SK-N-SH (cell line): ENCODE data around the gene NAGA. TPM values are rescaled to one million over a fixed set of nuclear protein-coding genes. Genes with fewer than 3 reads are reported as not detected.

Experiments used
- CTCF ChIA-PET: fragments of 300-600, 350-600 bp; formaldehyde crosslinking; extraction: SDS; loops from one replicate; lab custom pipeline; 2021; lab: Yijun Ruan, JAX
- POLR2A ChIA-PET: fragments of 350-600 bp; sonication (Branson Sonifier 250); formaldehyde crosslinking; extraction: SDS; loops from one replicate; lab custom pipeline; 2020; ENCODE audit warnings: antibody characterized with exemption, inconsistent platforms; lab: Yijun Ruan, JAX
- DNase-seq: peaks from one replicate; pipeline ENCODE4 v3.0.0; 2012
- H2AFZ ChIP-seq: fragments of 200-600 bp; sonication (generic); 2 replicates; pipeline ENCODE4 v1.8.1; 2016; ENCODE audit warnings: antibody characterized with exemption, mild to moderate bottlenecking, low read depth
- H3F3A ChIP-seq: fragments of 200-600 bp; sonication (generic); replicated peaks from 2 replicates; pipeline ENCODE3; 2016; ENCODE audit warnings: antibody characterized with exemption, mild to moderate bottlenecking; ENCODE audit not compliant: insufficient read depth
- H3K27ac ChIP-seq, 2 experiments: fragments of 200-500 bp in 1 of 2; fragments of 200-600 bp in 1 of 2; sonication (Bioruptor generic) in 1 of 2; sonication (generic), shearing (Covaris generic) in 1 of 2; 2 replicates each; pipeline versions ENCODE4 v1.5.1 to v1.6.1; 2014 to 2016; ENCODE audit warnings: low read depth in 2 of 2, inconsistent platforms in 1 of 2, low read length in 1 of 2, mild to moderate bottlenecking in 1 of 2, mixed read lengths in 1 of 2
- H3K27me3 ChIP-seq: fragments of 200-600 bp; sonication (generic), shearing (Covaris generic); 2 replicates; pipeline ENCODE4 v1.6.1; 2016; ENCODE audit warnings: mixed run types; ENCODE audit not compliant: insufficient read depth
- H3K36me3 ChIP-seq, 2 experiments: fragments of 200-500 bp in 1 of 2; fragments of 200-600 bp in 1 of 2; sonication (Bioruptor generic) in 1 of 2; sonication (generic) in 1 of 2; replicated peaks in 1 of 2; 2 replicates each; pipeline versions ENCODE3 to v1.5.1; 2014 to 2016; ENCODE audit warnings: low read length in 1 of 2, mild to moderate bottlenecking in 1 of 2; ENCODE audit not compliant: insufficient read depth in 2 of 2, control insufficient read depth in 1 of 2
- H3K4me1 ChIP-seq, 2 experiments: fragments of 200-500 bp in 1 of 2; fragments of 200-600 bp in 1 of 2; sonication (Bioruptor generic) in 1 of 2; sonication (generic), shearing (Covaris generic) in 1 of 2; 2 replicates each; pipeline versions ENCODE4 v1.5.1 to v1.6.1; 2014 to 2016; ENCODE audit warnings: low read depth in 1 of 2, low read length in 1 of 2, mixed run types in 1 of 2; ENCODE audit not compliant: insufficient read depth in 2 of 2, control insufficient read depth in 1 of 2
- H3K4me2 ChIP-seq: fragments of 200-600 bp; sonication (generic), shearing (Covaris generic); 2 replicates; pipeline ENCODE4 v1.6.1; 2017; ENCODE audit warnings: mixed run types
- H3K4me3 ChIP-seq, 2 experiments: fragments of 200-500 bp in 1 of 2; fragments of 200-600 bp in 1 of 2; sonication (Bioruptor generic) in 1 of 2; sonication (generic), shearing (Covaris generic) in 1 of 2; 2 replicates each; pipeline versions ENCODE4 v1.5.1 to v1.8.1; 2014 to 2016; ENCODE audit warnings: low read depth in 2 of 2, inconsistent platforms in 1 of 2, low read length in 1 of 2, mild to moderate bottlenecking in 1 of 2, mixed read lengths in 1 of 2, moderate library complexity in 1 of 2
- H3K79me2 ChIP-seq: fragments of 200-600 bp; sonication (generic); 2 replicates; pipeline ENCODE4 v1.8.1; 2017; ENCODE audit warnings: mild to moderate bottlenecking; ENCODE audit not compliant: insufficient read depth
- H3K9ac ChIP-seq: fragments of 200-600 bp; sonication (generic); 2 replicates; pipeline ENCODE4 v1.6.1; 2017; ENCODE audit warnings: mixed run types
- H3K9me2 ChIP-seq: fragments of 200-600 bp; sonication (generic); 2 replicates; pipeline ENCODE4 v1.6.1; 2017; ENCODE audit warnings: mixed run types
- H3K9me3 ChIP-seq: fragments of 200-600 bp; sonication (generic); 2 replicates; pipeline ENCODE4 v1.6.1; 2017; ENCODE audit warnings: mixed run types, mild to moderate bottlenecking, moderate library complexity
- H4K20me1 ChIP-seq: fragments of 200-600 bp; sonication (generic); 2 replicates; pipeline ENCODE4 v1.6.1; 2017; ENCODE audit warnings: mild to moderate bottlenecking, mixed run types; ENCODE audit not compliant: insufficient read depth
- CTCF ChIP-seq: fragments of 200-600 bp; sonication (generic); IDR thresholded peaks from 2 replicates; pipeline ENCODE4 v1.6.1; 2017; ENCODE audit warnings: antibody characterized with exemption, mild to moderate bottlenecking, moderate library complexity
- FOXJ3 ChIP-seq: sonication (generic); formaldehyde crosslinking; IDR thresholded peaks from 2 replicates; pipeline ENCODE4 v1.5.1; 2020; ENCODE audit warnings: mild to moderate bottlenecking, missing genetic modification reagents
- FOXM1 ChIP-seq: IDR thresholded peaks from 2 replicates; pipeline ENCODE4 v1.4.0; 2012; ENCODE audit warnings: low read depth, mild to moderate bottlenecking
- GABPA ChIP-seq: IDR thresholded peaks from 2 replicates; pipeline ENCODE4 v1.4.0; 2012; ENCODE audit warnings: low read depth, mild to moderate bottlenecking
- IRF3 ChIP-seq: fragments of 150-350 bp; IDR thresholded peaks from 2 replicates; pipeline ENCODE4 v1.6.1; 2016; ENCODE audit warnings: mild to moderate bottlenecking, low read depth, low read length
- JUND ChIP-seq: IDR thresholded peaks from 2 replicates; pipeline ENCODE4 v1.4.0; 2012
- MEF2A ChIP-seq: IDR thresholded peaks from 2 replicates; pipeline ENCODE4 v1.4.0; 2012; ENCODE audit warnings: low read depth, borderline replicate concordance
- NRF1 ChIP-seq: IDR thresholded peaks from 2 replicates; pipeline ENCODE4 v1.6.1; 2012; ENCODE audit warnings: low read depth, mild to moderate bottlenecking, low read length
- PBX3 ChIP-seq: IDR thresholded peaks from 2 replicates; pipeline ENCODE4; 2012
- SIN3A ChIP-seq: IDR thresholded peaks from 2 replicates; pipeline ENCODE4 v1.6.1; 2012; ENCODE audit warnings: low read depth, mild to moderate bottlenecking, low read length, moderate library complexity, borderline replicate concordance
- TEAD4 ChIP-seq: IDR thresholded peaks from 2 replicates; pipeline ENCODE4 v1.4.0; 2012; ENCODE audit warnings: mild to moderate bottlenecking, borderline replicate concordance; ENCODE audit not compliant: insufficient read depth
- USF1 ChIP-seq: IDR thresholded peaks from 2 replicates; pipeline ENCODE4 v1.4.0; 2012; ENCODE audit warnings: low read depth, borderline replicate concordance
- USF2 ChIP-seq: fragments of 150-350 bp; IDR thresholded peaks from 2 replicates; pipeline ENCODE4 v1.6.1; 2017; ENCODE audit warnings: antibody characterized with exemption, low read length, low read depth, borderline replicate concordance
- WGBS: methylation state at CpG from one replicate; pipeline ENCODE4 v1.1.6; 2017; ENCODE audit warnings: low lambda C conversion rate; 5-methylcytosine and 5-hydroxymethylcytosine counted together
- polyA plus RNA-seq, 3 experiments: library from polyadenylated mRNA; depleted of rRNA; stranded (reverse); fragments of >200 nt; gene quantifications; 2 replicates each; pipeline ENCODE4 v1.2.3, GENCODE V29; 2012

Gene NAGA
- polyA plus RNA-seq, 1 of the 3 experiments (the other 2 are of a cell fraction) = 16.8 TPM

- H3K9me2 ChIP-seq = no peaks in the 10 kb centered on the region
- H2AFZ ChIP-seq = no peak overlapping the region
- no peak overlapping the region for H3K4me3 ChIP-seq
- no peaks in the 10 kb centered on the region for H3K4me1 ChIP-seq
- no peak overlapping the region for H3K4me2 ChIP-seq
- TF ChIP-seq FOXJ3 (CRISPR knock-in tag) (no peak), CTCF (no peak), NRF1 (no peak), USF1 (no peak), USF2 (no peak), GABPA (no peak), TEAD4 (no peak), PBX3 (no peak), MEF2A (no peak), JUND (no peak), FOXM1 (no peak), SIN3A (no peak), IRF3 (no peak)
- TF ChIP-seq, all 33 proteins: peak for 0
- 80% methylated on average over 3 of the region's 3 CpGs for WGBS
- H3K9ac ChIP-seq = no peak overlapping the region
- no peak overlapping the region for H3K27ac ChIP-seq
- H3K27me3 ChIP-seq = no peaks in the 10 kb centered on the region
- no peaks in the 10 kb centered on the region for H4K20me1 ChIP-seq
- H3F3A ChIP-seq = no peaks in the 10 kb centered on the region
- ChIA-PET CTCF (interaction anchor here (1.3 kb wide), 1 partner anchor 10 kb away, joined by 4 read pairs; no protein-coding TSS in a partner anchor), POLR2A (no interaction called here)
- H3K36me3 ChIP-seq = no peaks in the 10 kb centered on the region
- DNase-seq = no peak
- H3K79me2 ChIP-seq = no peaks in the 10 kb centered on the region
- H3K9me3 ChIP-seq = 0 out of 2 replicates have a peak, but pooled peaks cover 3% of the 10 kb centered on the region
Measured at GRCh38 chr22:42101199-42101598, 30.6 kb upstream of the NAGA start.
